Cardiac fibroblast (primary cell): ENCODE measurements around the gene RBMS2.
"Not testable (repeated sequence)": the region's sequence is repeated elsewhere in the genome, so short reads cannot be mapped to it uniquely, and the experiment has no call there.

Source experiments
- DNase-seq, 2 donors: peaks; one replicate each; pipeline versions ENCODE4 v3.0.0 to v3.0.0-alpha.2; 2010; ENCODE audit warnings: low read depth in 2 of 2
- H3K4me3 ChIP-seq, 2 donors: replicated peaks in 1 of 2; 1 replicate in 1 of 2; 2 replicates in 1 of 2; pipeline ENCODE4 v1.5.1; 2011; ENCODE audit warnings: low read depth in 2 of 2, low read length in 2 of 2, mild to moderate bottlenecking in 2 of 2, moderate library complexity in 1 of 2
- TF ChIP-seq, protein P1 (sequence below): IDR thresholded peaks from one replicate; pipeline ENCODE4 v1.5.1; 2011; ENCODE audit warnings: low read depth, mild to moderate bottlenecking, low read length, inconsistent platforms

Gene RBMS2

DNA sequence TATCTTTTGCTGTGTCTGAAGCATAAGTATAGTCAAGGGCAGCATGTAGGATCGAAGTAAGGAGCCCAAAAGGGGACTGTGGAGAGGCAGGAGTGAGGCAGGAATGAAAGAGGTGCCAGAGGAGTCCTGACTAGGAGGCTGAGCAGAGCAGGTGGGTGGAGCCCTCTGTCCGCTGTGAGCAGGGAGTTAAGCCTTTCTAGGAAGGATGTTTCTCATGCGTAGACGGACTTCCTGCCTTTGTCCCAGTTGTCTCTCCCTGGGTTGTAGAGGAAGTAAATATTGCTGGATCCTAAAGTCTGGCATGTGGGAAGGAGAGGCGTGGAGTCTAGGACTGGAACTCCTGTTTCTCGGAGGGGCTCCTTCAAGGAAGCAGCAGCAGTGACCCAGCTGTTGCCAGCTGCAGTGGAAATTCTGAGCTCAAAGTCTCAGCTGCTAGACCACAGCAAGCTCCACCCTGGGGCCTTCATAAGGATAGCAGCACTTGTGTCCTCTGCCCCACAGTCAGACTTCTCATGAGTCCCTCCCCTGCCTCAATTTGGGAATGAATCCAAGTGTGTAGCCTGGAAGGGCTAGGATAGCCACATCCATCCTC, 44.0 kb downstream of the RBMS2 start:
- TF ChIP-seq, protein P1, sequence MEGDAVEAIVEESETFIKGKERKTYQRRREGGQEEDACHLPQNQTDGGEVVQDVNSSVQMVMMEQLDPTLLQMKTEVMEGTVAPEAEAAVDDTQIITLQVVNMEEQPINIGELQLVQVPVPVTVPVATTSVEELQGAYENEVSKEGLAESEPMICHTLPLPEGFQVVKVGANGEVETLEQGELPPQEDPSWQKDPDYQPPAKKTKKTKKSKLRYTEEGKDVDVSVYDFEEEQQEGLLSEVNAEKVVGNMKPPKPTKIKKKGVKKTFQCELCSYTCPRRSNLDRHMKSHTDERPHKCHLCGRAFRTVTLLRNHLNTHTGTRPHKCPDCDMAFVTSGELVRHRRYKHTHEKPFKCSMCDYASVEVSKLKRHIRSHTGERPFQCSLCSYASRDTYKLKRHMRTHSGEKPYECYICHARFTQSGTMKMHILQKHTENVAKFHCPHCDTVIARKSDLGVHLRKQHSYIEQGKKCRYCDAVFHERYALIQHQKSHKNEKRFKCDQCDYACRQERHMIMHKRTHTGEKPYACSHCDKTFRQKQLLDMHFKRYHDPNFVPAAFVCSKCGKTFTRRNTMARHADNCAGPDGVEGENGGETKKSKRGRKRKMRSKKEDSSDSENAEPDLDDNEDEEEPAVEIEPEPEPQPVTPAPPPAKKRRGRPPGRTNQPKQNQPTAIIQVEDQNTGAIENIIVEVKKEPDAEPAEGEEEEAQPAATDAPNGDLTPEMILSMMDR, result no peak
- DNase-seq, result peak; percentile 87 to 96
- peak overlapping the region in 1 of 2 donors; percentile 5 for H3K4me3 ChIP-seq

DNA sequence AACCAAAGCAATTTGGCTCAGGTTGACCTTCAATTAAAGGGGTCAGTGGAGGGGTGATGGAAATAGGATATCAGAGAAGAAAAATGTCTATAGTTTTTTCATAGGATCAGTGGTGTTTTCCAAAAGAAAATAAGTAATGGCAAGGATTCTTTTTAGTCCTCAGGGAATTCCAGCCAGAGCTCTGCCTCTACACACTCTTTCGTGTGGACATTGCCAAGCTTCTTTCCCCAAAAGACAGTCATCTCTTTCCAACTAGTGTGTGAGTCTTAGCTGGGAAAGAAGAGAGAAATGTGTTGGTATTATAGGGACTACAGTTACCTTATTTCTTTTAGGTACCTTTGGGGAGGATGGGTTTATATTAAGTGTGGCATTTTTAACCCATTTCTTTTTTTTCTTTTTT, 46.5 kb downstream of the RBMS2 start:
- no peak for DNase-seq
- H3K4me3 ChIP-seq, result no peak overlapping the region
- TF ChIP-seq, protein P1, result no peak

DNA sequence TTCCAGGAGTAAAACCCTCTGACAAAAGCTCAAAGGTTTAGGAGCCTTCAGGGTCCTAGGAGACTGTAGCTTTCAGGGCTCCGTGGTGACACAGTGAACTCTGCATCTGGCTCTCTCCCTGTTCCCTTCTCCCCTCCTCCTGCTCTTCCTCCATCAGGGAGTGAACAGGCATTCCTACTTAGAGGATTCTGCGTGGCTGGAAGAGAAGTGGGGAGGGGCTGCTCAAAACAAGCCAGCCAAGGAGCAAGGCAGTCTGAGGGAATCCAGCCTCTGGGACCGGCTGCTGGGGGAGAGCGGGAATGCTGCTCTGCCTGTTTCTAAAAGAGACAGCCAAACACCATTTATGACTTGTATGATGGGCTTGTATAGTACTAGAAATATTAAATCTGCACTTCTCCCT, 49.5 kb downstream of the RBMS2 start:
- no peak overlapping the region for H3K4me3 ChIP-seq
- TF ChIP-seq, protein P1, result no peak
- DNase-seq, result peak in 1 of 2 donors; percentile 31

DNA sequence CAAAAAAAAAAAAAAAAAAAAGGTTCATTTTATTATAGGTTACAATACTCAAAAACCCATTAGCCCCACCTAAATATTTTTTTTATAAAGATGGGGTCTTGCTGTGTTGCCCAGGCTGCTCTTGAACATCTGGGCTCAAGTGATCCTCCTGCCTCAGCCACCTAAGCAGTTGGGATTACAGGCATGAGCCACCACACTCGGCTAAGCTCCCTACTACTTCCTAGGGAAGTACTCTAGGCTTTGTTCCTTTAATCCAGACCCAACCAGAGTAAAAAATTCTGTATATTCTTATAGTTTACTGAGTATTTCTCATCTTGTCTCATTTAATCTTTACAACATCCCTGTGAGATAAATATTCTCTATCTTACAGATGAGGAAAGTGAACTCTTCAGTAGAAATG, 50.7 kb downstream of the RBMS2 start:
- TF ChIP-seq, protein P1, result no peak
- no peak for DNase-seq
- no peak overlapping the region for H3K4me3 ChIP-seq

DNA sequence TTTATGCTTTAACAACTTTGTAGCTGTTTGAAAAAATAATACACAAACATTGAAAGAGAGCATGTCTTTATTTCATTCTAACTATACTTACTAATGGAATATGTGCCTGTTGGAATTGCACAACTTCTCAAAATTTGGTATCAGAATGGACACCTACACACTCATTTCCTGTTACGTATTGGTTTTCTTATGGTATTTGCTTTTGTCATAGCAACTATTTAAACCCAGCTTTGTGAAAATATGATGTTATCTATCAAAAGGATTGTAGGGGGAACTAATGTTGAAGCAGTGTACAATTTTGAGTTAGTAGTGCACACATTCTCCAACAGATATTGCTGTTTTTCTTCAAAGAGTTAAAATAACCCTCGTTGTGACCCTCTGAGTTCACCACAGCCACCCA, 52.6 kb downstream of the RBMS2 start:
- TF ChIP-seq, protein P1, result no peak
- H3K4me3 ChIP-seq, result no peak overlapping the region
- DNase-seq, result peak; percentile 81 to 83

- H3K4me3 ChIP-seq, DNase-seq: not testable (repeated sequence)
Measured at GRCh38 chr12:56577248-56577647, 55.6 kb downstream of the RBMS2 start.

DNA sequence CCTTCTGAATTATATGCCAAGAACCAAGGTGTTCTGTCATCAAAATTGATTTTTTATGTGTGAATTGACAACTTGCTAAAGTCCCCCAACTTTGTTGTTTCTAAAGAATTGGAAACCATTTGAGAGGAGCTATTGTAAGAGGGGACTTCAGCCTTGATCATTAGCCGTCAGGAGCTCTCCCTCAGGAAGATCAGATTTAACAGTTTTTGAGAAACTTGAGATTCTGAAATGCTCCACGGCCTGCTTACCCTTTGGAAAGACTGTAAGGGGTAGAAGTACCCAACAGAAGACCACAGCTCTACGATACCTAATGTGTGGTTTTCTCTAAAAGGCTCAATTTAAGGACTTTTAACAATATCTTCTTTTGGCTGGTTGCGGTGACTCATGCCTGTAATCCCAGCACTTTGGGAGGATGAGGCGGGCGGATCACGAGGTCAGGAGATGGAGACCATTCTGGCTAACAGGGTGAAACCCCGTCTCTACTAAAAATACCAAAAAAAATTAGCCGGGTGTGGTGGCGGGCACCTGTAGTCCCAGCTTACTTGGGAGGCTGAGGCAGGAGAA, 57.4 kb downstream of the RBMS2 start:
- TF ChIP-seq, protein P1, result no peak
- H3K4me3 ChIP-seq, result no peak overlapping the region
- DNase-seq, result no peak
